ENCODE results near the gene TAMALIN. TPM values are rescaled to one million over a fixed set of nuclear protein-coding genes. Genes with fewer than 3 reads are reported as not detected.

Gene TAMALIN
- total RNA-seq, 2 donors from 2014 or later: 5.0 to 15.2 TPM

DNA sequence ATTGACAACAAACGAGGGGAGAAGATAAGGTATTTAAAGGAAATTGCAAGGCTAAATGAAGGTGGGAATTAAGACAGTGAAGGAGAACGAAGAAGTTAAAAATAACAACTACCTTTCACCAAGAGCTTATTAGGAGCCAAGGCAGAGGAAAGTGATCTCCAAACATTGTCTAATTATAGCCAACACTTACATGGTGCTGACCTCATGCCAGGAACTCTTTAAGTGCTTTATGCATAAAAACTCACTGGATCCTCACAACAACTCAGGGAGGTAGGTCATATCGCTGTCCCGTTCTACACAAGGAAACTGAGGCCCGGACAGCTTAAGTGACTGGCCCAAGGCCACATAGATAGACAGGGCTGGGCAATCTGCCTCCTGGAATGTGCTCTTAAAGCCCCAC is 19.5 kb downstream of the TAMALIN start:
- Histone ChIP-seq H3K9ac (ENCODE audit: low read depth in 2 of 2, low read length in 2 of 2) (peak overlapping the region; percentile 68 to 79), H3K4me3 (no peak overlapping the region), H3K27me3 (no peaks in the 10 kb centered on the region), H3K27ac (no peak overlapping the region), H3K36me3 (no peaks in the 10 kb centered on the region), H3K4me1 (peaks cover 8% of the 10 kb centered on the region), H3K9me3 (no peaks in the 10 kb centered on the region)
- TF ChIP-seq, protein P1, sequence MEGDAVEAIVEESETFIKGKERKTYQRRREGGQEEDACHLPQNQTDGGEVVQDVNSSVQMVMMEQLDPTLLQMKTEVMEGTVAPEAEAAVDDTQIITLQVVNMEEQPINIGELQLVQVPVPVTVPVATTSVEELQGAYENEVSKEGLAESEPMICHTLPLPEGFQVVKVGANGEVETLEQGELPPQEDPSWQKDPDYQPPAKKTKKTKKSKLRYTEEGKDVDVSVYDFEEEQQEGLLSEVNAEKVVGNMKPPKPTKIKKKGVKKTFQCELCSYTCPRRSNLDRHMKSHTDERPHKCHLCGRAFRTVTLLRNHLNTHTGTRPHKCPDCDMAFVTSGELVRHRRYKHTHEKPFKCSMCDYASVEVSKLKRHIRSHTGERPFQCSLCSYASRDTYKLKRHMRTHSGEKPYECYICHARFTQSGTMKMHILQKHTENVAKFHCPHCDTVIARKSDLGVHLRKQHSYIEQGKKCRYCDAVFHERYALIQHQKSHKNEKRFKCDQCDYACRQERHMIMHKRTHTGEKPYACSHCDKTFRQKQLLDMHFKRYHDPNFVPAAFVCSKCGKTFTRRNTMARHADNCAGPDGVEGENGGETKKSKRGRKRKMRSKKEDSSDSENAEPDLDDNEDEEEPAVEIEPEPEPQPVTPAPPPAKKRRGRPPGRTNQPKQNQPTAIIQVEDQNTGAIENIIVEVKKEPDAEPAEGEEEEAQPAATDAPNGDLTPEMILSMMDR (IDR thresholded peaks at IDR 0.05): no peak
- intact Hi-C loops (cut with DNase I): loop anchor here (5.0 kb wide), 1 partner anchor 96 kb away; no protein-coding TSS in a partner anchor
- no peak for DNase-seq

DNA sequence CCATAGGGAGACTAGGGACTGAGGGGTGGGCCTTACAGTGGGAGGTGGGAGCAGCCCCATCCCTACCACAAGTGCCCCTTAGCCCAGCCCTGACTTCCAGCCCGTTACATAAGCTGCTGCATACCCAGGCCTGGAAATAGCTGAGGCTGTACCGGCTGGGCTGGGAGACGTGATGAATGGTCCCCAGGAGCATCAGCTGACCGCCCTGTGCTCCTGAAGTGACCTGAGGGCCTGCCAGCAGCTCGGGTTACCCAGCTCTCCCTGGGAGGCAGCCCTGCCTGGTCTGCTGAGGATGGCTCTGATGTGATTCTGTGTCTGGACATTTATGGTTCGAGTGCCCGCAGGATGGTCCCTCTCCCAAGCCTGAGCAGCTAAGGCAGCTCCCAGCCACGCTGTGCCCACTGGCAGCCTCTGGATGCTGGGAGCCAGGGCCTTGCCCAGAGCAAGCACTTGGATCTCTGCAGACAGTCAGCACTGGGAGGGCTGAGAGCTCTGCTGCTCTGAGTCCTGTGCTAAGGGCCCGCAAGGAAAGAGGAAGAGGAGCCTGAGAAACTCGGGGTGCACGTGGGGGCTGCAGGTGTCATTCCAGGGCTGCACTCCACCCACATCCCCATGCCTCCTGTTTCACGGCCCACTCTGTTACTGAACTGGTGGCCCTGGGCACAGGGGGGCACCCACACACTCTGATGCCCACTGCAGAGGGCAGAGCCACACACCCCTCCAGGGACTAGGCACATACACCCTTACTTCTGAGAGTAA is 20.5 kb downstream of the TAMALIN start:
- H3K9ac ChIP-seq (ENCODE audit: low read depth in 2 of 2, low read length in 2 of 2): peak overlapping the region in 1 of 2 donors; percentile 0
- H3K27ac ChIP-seq: no peak overlapping the region
- intact Hi-C loops (cut with DNase I): loop anchor here (5.0 kb wide), 1 partner anchor 95 kb away; no protein-coding TSS in a partner anchor

DNA sequence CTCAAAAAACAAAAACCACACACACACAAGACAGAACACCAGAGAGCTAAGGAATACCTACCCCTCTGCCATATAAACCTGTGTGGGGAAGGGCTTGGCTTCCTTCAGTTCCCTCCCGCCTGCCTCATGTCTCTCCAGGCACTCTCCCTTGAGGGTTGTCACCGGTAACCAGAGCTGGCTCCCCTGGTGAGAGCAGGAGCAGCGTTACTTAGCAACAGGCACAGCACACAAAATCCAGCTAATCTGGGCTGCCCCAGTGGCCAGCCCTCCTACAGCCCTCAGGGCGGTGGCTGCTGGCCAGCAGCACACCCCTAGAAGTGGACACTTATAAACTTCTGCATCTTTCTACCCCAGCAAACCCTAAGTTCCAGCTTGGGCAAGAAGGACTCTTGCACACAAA is 22.9 kb downstream of the TAMALIN start:
- Histone ChIP-seq H3K4me3 (no peak overlapping the region), H3K9ac (ENCODE audit: low read depth in 2 of 2, low read length in 2 of 2) (no peak overlapping the region), H3K27ac (no peak overlapping the region), H3K4me1 (peaks cover 12% of the 10 kb centered on the region), H3K36me3 (no peaks in the 10 kb centered on the region), H3K9me3 (no peaks in the 10 kb centered on the region), H3K27me3 (no peaks in the 10 kb centered on the region)
- TF ChIP-seq, protein P1 (IDR thresholded peaks at IDR 0.05): no peak
- no peak for DNase-seq
- intact Hi-C loops (cut with DNase I): loop anchor here (5.0 kb wide), 1 partner anchor 93 kb away; no protein-coding TSS in a partner anchor

More for the DNA sequence above, 20.5 kb downstream of the TAMALIN start:
- Histone ChIP-seq H3K27me3 (no peaks in the 10 kb centered on the region), H3K4me3 (no peak overlapping the region), H3K9me3 (no peaks in the 10 kb centered on the region), H3K4me1 (peaks cover 10% of the 10 kb centered on the region), H3K36me3 (no peaks in the 10 kb centered on the region)
- TF ChIP-seq, protein P1 (IDR thresholded peaks at IDR 0.05): no peak
- DNase-seq: no peak

DNA sequence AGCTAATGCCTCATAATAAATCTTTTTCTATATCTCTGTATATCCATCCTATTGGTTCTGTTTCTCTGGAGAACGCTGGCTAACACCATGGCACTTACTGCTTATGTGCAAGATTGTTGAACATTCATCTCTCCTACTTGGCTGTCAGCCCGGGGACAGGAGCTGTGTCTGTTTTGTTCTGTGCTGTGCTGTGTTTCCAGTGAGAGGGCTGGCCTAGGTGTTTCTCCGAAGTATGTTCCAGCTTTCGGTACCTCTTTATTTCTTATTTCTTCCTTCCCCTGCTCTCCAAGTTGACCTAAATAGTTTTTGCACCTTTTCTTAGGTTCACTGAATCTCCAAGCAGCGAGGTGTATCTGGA is 25.7 kb downstream of the TAMALIN start:
- H3K9ac ChIP-seq (ENCODE audit: low read depth in 2 of 2, low read length in 2 of 2): peak overlapping the region in 1 of 2 donors; percentile 73
- peak; percentile 75 for DNase-seq
- no peaks in the 10 kb centered on the region for H3K9me3 ChIP-seq
- peaks cover 7% of the 10 kb centered on the region for H3K4me1 ChIP-seq
- intact Hi-C loops (cut with DNase I): loop anchor here (2.0 kb wide), 1 partner anchor 18 kb away; the partner anchor contains the start of gene NR4A1
- H3K4me3 ChIP-seq: no peak overlapping the region
- H3K36me3 ChIP-seq: no peaks in the 10 kb centered on the region
- peak overlapping the region; percentile 80 for H3K27ac ChIP-seq
- TF ChIP-seq, protein P1 (IDR thresholded peaks at IDR 0.05): no peak
- no peaks in the 10 kb centered on the region for H3K27me3 ChIP-seq

DNA sequence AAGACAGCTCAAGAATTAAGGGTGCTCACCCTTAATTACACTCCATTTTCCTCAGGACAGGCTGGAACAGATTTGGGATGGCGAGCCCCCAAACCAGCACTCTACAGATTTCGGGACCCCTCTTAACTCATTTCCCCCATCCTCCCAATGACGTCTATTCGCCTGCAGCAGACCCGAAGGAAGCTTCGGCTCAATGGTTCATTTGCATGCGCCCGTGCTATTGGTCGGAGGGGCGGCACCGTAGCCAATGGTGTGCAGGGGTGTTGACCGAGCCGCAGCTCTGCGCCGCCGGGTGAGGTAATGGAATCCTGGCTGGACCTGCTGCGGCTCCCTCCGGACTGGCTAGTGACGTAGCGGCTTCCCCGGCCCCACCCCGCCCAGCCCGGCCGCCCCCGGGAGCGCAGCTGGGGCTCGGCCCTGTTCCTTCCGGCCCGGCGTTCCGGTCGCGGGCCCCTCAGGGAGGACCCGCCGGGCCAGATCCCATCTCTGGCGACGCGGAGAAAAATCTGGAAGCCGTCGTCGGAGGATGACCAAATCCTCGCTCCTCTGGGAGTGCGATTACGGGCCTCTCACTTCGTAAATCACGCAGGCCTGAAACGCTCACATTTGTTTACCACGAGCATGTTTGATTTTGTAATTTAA is 26.2 kb downstream of the TAMALIN start:
- peak overlapping the region; percentile 56 to 73 for H3K9ac ChIP-seq (ENCODE audit: low read depth in 2 of 2, low read length in 2 of 2)
- H3K9me3 ChIP-seq: no peaks in the 10 kb centered on the region
- H3K4me1 ChIP-seq: peaks cover 7% of the 10 kb centered on the region
- intact Hi-C loops (cut with DNase I): loop anchor here (2.0 kb wide), 1 partner anchor 18 kb away; the partner anchor contains the start of gene NR4A1
- no peaks in the 10 kb centered on the region for H3K27me3 ChIP-seq
- peak overlapping the region; percentile 80 for H3K27ac ChIP-seq
- peak; percentile 97 for DNase-seq
- peak overlapping the region; percentile 21 for H3K4me3 ChIP-seq
- TF ChIP-seq, protein P1 (IDR thresholded peaks at IDR 0.05): no peak
- no peaks in the 10 kb centered on the region for H3K36me3 ChIP-seq
